ENCODE data around the gene RNF167. TPM values are rescaled to one million over a fixed set of nuclear protein-coding genes. Genes with fewer than 3 reads are reported as not detected.
"Not testable (repeated sequence)": the region's sequence is repeated elsewhere in the genome, so short reads cannot be mapped to it uniquely, and the experiment has no call there.

The RNF167 gene
- total RNA-seq, 2 donors from 2014 or later, result 176 to 201 TPM

DNA sequence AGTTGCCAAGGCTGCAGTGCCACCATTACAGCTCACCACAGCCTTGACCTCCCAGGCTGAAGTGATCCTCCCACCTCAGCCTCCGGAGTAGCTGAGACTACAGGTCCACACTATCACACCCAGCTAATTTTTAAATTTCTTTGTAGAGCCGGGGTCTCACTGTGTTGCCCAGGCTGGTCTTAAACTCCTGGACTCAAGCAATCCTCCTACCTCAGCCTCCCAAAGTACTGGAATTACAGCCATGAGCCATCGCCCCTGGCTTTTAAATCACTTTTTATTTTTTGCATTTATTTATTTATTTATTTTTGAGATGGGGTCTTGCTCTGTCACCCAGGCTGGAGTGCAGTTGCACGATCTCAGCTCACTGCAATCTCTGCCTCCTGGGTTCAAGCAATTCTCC lies 25.5 kb upstream of the RNF167 start:
- not testable (repeated sequence) for H3K9me3 Mint-ChIP-seq; H3K4me1 Mint-ChIP-seq (ENCODE audit: low read depth); DNase-seq; H3K27me3 Mint-ChIP-seq (ENCODE audit: low read depth); H3K4me3 Mint-ChIP-seq; ATAC-seq (replicated peaks in 1 of 2); H3K27ac Mint-ChIP-seq; H3K36me3 Mint-ChIP-seq (ENCODE audit: insufficient read depth in 2 of 2)

- no peak overlapping the region for H3K27ac Mint-ChIP-seq
- ATAC-seq (replicated peaks in 1 of 2) (no peak), DNase-seq (no peak)
- H3K9me3 Mint-ChIP-seq, result no peaks in the 10 kb centered on the region
- H3K4me1 Mint-ChIP-seq (ENCODE audit: low read depth), result peaks cover 4% of the 10 kb centered on the region
- no peaks in the 10 kb centered on the region for H3K36me3 Mint-ChIP-seq (ENCODE audit: insufficient read depth in 2 of 2)
- no peaks in the 10 kb centered on the region for H3K27me3 Mint-ChIP-seq (ENCODE audit: low read depth)
- H3K4me3 Mint-ChIP-seq, result no peak overlapping the region
Measured at GRCh38 chr17:4919511-4920047, 20.5 kb upstream of the RNF167 start.

GRCh38 chr17:4920351-4921048 lies 19.6 kb upstream of the RNF167 start:
- no peak overlapping the region for H3K4me3 Mint-ChIP-seq
- H3K36me3 Mint-ChIP-seq (ENCODE audit: insufficient read depth in 2 of 2), result no peaks in the 10 kb centered on the region
- DNase-seq (no peak), ATAC-seq (replicated peaks in 1 of 2) (no peak)
- peaks cover 4% of the 10 kb centered on the region for H3K4me1 Mint-ChIP-seq (ENCODE audit: low read depth)
- no peak overlapping the region for H3K27ac Mint-ChIP-seq
- H3K27me3 Mint-ChIP-seq (ENCODE audit: low read depth), result no peaks in the 10 kb centered on the region
- H3K9me3 Mint-ChIP-seq, result no peaks in the 10 kb centered on the region

GRCh38 chr17:4921320-4921719 lies 18.7 kb upstream of the RNF167 start:
- H3K4me1 Mint-ChIP-seq (ENCODE audit: low read depth), result peaks cover 4% of the 10 kb centered on the region
- no peak for ATAC-seq (replicated peaks in 1 of 2)
- DNase-seq, result no peak
- no peaks in the 10 kb centered on the region for H3K27me3 Mint-ChIP-seq (ENCODE audit: low read depth)
- no peak overlapping the region for H3K27ac Mint-ChIP-seq
- H3K36me3 Mint-ChIP-seq (ENCODE audit: insufficient read depth in 2 of 2), result no peaks in the 10 kb centered on the region
- H3K4me3 Mint-ChIP-seq, result no peak overlapping the region
- H3K9me3 Mint-ChIP-seq, result no peaks in the 10 kb centered on the region

DNA sequence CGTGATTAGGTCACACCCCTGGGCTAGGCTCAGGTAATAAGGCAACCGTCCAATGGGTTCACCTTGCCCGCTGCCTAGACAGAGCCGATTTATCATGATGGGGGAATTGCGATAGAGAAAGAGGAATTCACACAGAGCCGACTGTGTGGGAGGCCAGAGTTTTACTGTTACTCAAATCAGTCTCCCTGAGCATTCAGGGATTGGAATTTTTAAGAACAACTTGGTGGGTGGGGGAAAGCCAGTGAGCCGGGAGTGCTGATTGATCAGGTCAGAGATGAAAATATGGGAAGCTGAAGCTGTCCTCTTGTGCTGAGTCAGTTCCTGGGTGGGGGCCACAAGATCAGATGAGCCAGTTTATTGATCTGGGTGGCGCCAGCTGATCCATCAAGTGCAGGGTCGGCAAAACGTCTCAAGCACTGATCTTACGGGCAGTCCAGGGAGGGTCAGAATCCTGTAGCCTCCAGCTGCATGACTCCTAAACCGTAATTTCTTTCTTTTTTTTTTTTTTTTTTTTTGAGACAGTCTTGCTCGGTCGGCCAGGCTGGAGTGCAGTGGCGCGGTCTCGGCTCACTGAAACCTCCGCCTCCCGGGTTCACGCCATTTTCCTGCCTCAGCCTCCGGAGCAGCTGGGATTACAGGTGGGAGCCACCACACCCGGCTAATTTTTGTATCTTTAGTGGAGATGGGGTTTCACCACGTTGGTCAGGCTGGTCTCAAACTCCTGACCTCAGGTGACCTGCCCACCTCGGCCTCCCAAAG lies 13.3 kb upstream of the RNF167 start:
- H3K27me3 Mint-ChIP-seq (ENCODE audit: low read depth); H3K27ac Mint-ChIP-seq; ATAC-seq (replicated peaks in 1 of 2); H3K9me3 Mint-ChIP-seq; H3K4me1 Mint-ChIP-seq (ENCODE audit: low read depth); H3K36me3 Mint-ChIP-seq (ENCODE audit: insufficient read depth in 2 of 2); DNase-seq: not testable (repeated sequence)
- H3K4me3 Mint-ChIP-seq, result peak overlapping the region in 1 of 2 donors; percentile 55

DNA sequence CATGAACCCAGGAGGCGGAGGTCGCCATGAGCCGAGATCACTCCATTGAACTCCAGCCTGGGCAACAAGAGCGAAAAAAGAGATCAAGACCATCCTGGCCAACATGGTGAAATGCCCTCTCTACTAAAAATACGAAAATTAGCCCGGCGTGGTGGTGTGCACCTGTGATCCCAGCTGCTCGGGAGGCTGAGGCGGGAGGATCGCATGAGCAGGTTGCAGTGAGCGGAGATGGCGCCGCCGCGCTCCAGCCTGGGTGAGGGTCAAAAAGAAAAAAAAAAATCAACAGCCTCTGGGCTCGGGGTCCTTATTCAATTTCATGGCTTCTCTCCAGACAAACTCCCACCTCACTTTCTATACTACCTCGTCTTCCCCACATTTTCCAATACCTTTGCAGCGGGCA lies 11.2 kb upstream of the RNF167 start:
- DNase-seq (no peak), ATAC-seq (replicated peaks in 1 of 2) (no peak)
- H3K4me1 Mint-ChIP-seq (ENCODE audit: low read depth), result peaks cover 6% of the 10 kb centered on the region
- no peaks in the 10 kb centered on the region for H3K27me3 Mint-ChIP-seq (ENCODE audit: low read depth)
- no peak overlapping the region for H3K4me3 Mint-ChIP-seq
- H3K36me3 Mint-ChIP-seq (ENCODE audit: insufficient read depth in 2 of 2), result peaks cover 2 to 10% of the 10 kb centered on the region in 2 donors
- H3K27ac Mint-ChIP-seq, result no peak overlapping the region
- no peaks in the 10 kb centered on the region for H3K9me3 Mint-ChIP-seq

- no peak within 1 kb of the TSS for H3K27ac Mint-ChIP-seq
Measured at GRCh38 chr17:4931963-4932362, 8.1 kb upstream of the RNF167 start, which contains the start of gene GP1BA. TSS of gene GP1BA (plus strand) at chr17:4932277. CDS start at chr17:4932605, 328 bp downstream.

DNA sequence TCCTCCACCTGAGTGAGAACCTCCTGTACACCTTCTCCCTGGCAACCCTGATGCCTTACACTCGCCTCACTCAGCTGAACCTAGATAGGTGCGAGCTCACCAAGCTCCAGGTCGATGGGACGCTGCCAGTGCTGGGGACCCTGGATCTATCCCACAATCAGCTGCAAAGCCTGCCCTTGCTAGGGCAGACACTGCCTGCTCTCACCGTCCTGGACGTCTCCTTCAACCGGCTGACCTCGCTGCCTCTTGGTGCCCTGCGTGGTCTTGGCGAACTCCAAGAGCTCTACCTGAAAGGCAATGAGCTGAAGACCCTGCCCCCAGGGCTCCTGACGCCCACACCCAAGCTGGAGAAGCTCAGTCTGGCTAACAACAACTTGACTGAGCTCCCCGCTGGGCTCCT lies 7.3 kb upstream of the RNF167 start:
- H3K9me3 Mint-ChIP-seq, result no peaks in the 10 kb centered on the region
- ATAC-seq (replicated peaks in 1 of 2), result peak in 1 of 2 donors; percentile 11

More at GRCh38 chr17:4931963-4932362, 8.1 kb upstream of the RNF167 start, which contains the start of gene GP1BA:
- no peaks in the 10 kb centered on the region for H3K9me3 Mint-ChIP-seq
- peaks cover 8% of the 10 kb centered on the region for H3K4me1 Mint-ChIP-seq (ENCODE audit: low read depth)
- H3K36me3 Mint-ChIP-seq (ENCODE audit: insufficient read depth in 2 of 2), result peaks cover 2 to 16% of the 10 kb centered on the region in 2 donors
- no peak for DNase-seq
- H3K4me3 Mint-ChIP-seq, result no peak within 1 kb of the TSS
- no peak for ATAC-seq (replicated peaks in 1 of 2)
- no peaks in the 10 kb centered on the region for H3K27me3 Mint-ChIP-seq (ENCODE audit: low read depth)

DNA sequence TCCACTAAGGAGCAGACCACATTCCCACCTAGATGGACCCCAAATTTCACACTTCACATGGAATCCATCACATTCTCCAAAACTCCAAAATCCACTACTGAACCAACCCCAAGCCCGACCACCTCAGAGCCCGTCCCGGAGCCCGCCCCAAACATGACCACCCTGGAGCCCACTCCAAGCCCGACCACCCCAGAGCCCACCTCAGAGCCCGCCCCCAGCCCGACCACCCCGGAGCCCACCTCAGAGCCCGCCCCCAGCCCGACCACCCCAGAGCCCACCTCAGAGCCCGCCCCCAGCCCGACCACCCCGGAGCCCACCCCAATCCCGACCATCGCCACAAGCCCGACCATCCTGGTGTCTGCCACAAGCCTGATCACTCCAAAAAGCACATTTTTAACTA lies 6.4 kb upstream of the RNF167 start:
- Mint-ChIP-seq H3K36me3 (ENCODE audit: insufficient read depth in 2 of 2) (peaks cover 2 to 20% of the 10 kb centered on the region in 2 donors), H3K27me3 (ENCODE audit: low read depth) (no peaks in the 10 kb centered on the region), H3K4me1 (ENCODE audit: low read depth) (peaks cover 14% of the 10 kb centered on the region), H3K9me3 (no peaks in the 10 kb centered on the region), H3K27ac (no peak overlapping the region), H3K4me3 (peak overlapping the region in 1 of 2 donors; percentile 19)
- ATAC-seq (replicated peaks in 1 of 2), result no peak
- DNase-seq, result no peak

More for the DNA sequence above, 7.3 kb upstream of the RNF167 start:
- no peak for DNase-seq
- no peak overlapping the region for H3K4me3 Mint-ChIP-seq
- no peak overlapping the region for H3K27ac Mint-ChIP-seq
- peaks cover 0 to 22% of the 10 kb centered on the region in 2 donors for H3K36me3 Mint-ChIP-seq (ENCODE audit: insufficient read depth in 2 of 2)
- no peaks in the 10 kb centered on the region for H3K27me3 Mint-ChIP-seq (ENCODE audit: low read depth)
- H3K4me1 Mint-ChIP-seq (ENCODE audit: low read depth), result peaks cover 8% of the 10 kb centered on the region

GRCh38 chr17:4934173-4934979 lies 5.7 kb upstream of the RNF167 start:
- no peaks in the 10 kb centered on the region for H3K9me3 Mint-ChIP-seq
- peaks cover 2 to 16% of the 10 kb centered on the region in 2 donors for H3K36me3 Mint-ChIP-seq (ENCODE audit: insufficient read depth in 2 of 2)
- peaks cover 21% of the 10 kb centered on the region for H3K4me1 Mint-ChIP-seq (ENCODE audit: low read depth)
- peak; percentile 54 to 76 for ATAC-seq (replicated peaks in 1 of 2)
- H3K4me3 Mint-ChIP-seq, result peak overlapping the region; percentile 2 to 39
- H3K27ac Mint-ChIP-seq, result peak overlapping the region; percentile 55
- DNase-seq, result peak in 1 of 2 donors; percentile 28
- H3K27me3 Mint-ChIP-seq (ENCODE audit: low read depth), result no peaks in the 10 kb centered on the region

GRCh38 chr17:4935650-4936049 lies 4.4 kb upstream of the RNF167 start:
- Mint-ChIP-seq H3K27me3 (ENCODE audit: low read depth) (no peaks in the 10 kb centered on the region), H3K9me3 (no peaks in the 10 kb centered on the region), H3K4me1 (ENCODE audit: low read depth) (peaks cover 21% of the 10 kb centered on the region), H3K27ac (no peak overlapping the region), H3K4me3 (no peak overlapping the region), H3K36me3 (ENCODE audit: insufficient read depth in 2 of 2) (peaks cover 6 to 20% of the 10 kb centered on the region in 2 donors)
- ATAC-seq (replicated peaks in 1 of 2), result no peak
- no peak for DNase-seq

DNA sequence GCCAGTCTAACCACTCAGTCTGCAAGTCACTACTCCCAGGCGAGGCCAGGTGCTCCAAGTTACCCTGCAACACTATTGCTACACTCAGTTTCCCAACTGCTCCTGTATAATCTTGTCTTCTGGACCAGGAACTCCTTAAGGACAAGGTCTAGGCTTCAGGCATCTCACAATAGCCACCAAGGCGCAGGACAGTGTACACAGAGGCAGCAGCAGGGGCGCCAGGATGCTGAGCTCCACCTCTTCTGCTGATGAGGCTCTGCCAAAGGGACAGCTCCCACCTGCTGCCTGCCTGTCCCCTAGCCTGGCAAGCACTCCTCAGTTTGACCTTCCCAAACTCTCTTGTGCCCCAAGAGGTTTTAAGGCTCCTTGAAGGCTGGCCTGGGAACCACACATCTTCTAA lies 3.6 kb upstream of the RNF167 start:
- DNase-seq, result no peak
- Mint-ChIP-seq H3K27ac (peak overlapping the region; percentile 3), H3K36me3 (ENCODE audit: insufficient read depth in 2 of 2) (peaks cover 9 to 25% of the 10 kb centered on the region in 2 donors), H3K4me1 (ENCODE audit: low read depth) (peaks cover 27% of the 10 kb centered on the region), H3K4me3 (no peak overlapping the region), H3K27me3 (ENCODE audit: low read depth) (no peaks in the 10 kb centered on the region), H3K9me3 (no peaks in the 10 kb centered on the region)
- ATAC-seq (replicated peaks in 1 of 2), result no peak

All from activated T-cell treated with anti-CD3 and anti-CD28 coated beads, Interleukin-2, amount 50 U/mL, for 72 hours (primary cell).